ENCODE data around the gene RHD.
A peak's percentile ranks its signal among the peaks of the same experiment; 100 is the strongest.
"Not testable (repeated sequence)": the region's sequence is repeated elsewhere in the genome, so short reads cannot be mapped to it uniquely, and the experiment has no call there.

The RHD gene

DNA sequence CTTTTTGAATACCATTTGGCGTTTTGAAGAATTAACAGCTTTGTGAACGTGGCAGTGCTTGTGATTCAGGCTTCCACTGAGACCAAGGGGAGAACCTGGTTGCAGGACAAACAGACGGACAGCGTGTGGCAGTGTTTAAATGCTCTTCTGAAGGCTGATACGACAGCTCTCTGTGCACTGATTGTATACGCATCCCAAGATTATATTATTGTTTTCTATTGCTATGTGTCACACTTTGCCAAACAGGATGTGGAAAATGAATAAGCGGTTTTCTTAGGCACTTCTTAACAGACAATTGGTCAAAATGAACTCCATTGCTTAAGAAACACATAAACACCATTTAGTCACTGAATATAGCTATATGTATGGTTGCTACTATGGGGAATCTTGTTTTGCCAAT lies 12.5 kb upstream of the RHD start:
- DNase-seq, result not testable (repeated sequence)

DNA sequence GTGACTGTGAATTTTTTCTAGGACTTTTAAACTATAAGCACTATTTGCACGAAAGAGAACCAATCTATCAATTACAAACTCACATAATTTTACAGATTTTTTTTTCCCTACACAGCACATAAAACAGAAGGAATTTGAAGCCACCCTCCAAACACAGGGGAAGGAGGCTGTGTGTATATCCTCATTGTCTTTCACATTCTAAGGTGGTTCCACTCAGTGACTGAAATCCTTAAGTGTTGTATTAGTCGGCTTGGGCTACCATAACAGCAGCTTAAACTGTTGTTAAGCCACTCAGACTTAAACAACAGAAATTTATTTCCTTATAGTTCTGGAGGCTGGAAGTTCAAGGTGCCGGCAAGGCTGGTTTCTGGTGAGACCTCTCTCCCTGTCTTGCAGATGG lies 12.0 kb upstream of the RHD start:
- DNase-seq, result not testable (repeated sequence)

DNA sequence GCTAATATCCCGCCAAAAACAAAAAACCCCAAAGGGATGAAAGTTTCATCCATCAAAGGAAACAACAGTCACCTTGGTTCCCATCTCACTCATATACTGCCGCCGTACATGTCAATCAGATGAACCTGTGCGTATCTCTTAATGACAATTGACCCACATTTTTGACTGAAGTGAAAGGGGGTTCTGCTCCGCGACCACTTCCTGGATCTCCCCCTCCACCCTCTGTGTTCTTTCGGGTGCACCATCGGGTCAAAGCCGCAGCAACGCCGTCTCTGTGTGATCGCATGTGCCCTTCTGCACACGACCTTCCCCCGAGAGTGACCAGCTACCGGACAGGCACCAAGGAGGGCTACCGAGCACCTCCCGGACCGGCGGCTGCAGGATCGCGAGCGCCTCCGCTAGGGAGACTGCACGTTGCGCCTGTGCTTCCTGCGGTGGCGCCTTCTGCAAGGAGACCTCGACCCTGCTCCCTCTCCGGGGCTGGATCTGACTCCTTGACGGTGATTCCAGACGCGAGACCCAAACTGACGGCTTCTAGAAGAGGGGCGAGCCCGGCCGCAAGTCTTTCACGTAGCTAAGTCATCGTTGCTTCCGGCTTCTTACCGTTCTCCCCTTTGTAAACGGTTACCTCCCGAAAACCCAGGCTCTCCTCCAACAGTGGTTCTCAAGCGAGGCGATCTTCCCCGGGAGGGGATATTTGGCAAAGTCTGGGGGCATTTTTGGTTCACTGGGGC lies 5.6 kb upstream of the RHD start:
- not testable (repeated sequence) for DNase-seq

DNA sequence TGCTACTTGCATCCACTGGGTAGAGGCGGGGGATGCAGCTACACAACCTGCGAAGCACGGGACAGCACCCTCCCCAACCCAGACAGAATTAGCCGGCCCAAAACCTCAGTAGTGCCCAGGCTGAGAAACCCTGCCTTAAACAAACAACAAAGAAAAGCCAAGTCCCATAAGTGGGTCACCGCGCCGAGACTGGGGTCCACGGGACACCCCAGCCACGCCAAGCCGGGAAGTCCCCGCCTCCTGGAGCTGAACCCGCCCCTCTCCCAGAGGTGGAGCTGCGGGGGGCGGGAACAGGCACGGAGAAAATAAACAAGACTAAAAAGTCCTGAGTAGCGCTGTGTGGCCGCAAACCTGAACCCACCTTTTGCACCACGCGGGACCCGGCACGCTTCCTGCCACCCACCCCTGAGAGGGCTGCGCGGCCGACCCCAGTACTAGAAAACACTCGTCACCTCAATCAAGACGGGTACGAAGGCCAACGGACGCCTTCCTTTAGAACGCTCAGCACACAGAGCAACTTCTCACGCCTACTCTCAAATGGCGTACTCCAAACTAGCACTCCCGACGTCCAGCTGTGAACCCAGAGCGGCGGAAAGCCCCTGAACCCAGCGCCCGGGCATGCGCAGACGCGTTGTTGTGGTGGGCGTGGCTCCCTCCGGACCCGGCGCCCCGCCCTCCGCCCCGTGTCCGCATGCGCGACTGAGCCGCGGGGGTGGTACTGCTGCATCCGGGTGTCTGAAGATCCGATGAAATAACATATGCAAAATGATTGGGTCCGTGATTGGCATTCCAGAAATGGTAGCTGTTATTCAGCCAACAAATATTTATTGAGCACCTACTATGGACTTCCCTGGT lies 4.8 kb upstream of the RHD start:
- DNase-seq, result peak; percentile 71 to 90

DNA sequence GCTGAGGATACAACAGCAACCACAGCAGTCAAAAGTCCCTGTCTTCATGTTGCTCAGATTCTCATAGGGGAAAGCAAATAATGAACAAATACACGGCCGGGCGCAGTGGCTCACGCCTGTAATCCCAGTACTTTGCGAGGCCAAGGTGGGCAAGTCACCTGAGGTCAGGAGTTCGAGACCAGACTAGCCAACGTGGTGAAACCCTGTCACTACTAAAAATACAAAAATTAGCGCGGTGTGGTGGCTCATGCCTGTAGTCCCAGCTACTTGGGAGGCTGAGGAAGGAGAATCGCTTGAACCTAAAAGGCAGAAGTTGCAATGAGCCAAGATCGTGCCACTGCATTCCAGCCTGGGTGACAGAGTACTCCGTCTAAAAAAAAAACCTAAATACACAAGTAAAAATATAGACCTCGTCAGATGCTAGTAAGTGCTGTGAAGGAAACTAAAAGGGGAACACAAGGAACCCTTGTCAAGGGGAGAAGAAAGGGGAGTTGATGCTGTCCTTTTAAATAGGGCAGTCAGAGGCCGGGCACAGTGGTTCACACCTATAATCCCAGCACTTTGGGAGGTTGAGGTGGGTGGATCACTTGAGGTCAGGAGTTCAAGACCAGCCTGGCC lies 4.1 kb upstream of the RHD start:
- DNase-seq, result not testable (repeated sequence)

DNA sequence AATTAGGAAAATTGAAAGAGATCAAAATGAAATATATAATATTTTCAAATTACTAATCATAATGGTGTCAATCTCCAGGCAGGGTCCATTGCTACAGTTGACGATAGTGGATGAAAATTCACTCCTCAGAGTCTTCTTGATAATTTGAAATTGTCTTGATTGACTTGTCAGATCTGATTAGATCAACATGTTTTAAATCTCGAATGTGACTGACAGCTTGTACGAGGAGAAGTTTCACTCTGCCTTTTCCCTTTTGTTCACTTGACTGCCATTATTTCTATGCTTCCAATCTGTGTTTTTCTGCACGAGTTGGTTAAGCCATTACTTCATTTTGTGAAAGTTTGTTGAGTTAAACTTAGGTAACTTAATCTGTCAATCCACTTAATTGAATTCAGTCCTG lies 3.3 kb downstream of the RHD start:
- DNase-seq, result not testable (repeated sequence)

DNA sequence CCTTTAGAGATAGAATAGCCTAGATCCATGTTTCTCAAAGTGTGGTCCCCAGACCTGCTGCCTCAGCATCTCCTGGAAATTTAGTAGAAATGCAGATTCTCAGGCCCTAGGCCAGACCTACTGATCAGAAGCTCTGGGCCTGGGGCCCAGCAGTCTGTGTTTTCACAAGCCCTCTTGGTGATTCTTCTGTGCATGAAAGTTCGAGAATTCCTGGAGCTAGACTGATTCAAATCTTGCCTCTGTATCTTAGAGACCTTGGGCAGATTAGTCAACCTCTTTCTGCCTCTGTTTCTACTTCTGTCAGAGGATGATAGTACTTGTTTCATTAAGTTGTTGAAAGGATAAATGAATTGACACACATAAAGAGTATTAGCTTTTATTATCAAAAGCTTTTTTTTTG lies 5.0 kb downstream of the RHD start:
- DNase-seq, result not testable (repeated sequence)

DNA sequence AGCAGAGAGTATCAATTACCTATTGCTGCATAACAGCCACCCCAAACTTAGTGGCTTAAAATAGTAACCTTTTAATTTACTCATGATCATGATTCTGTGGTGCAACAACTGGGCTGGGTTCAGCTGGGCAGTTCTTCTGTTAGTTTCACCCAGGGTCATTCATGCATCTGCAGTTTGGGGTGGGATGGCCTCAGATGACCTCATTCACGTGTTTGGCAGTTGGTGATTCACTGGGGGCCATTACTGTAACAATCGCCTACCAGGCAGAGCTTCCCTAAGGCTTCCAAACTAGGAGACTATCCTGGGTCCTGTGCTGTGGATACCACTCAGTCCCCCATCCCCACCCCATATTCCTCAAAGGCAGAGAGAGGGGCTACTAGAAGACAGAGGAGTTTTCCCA lies 6.0 kb downstream of the RHD start:
- DNase-seq, result not testable (repeated sequence)

DNA sequence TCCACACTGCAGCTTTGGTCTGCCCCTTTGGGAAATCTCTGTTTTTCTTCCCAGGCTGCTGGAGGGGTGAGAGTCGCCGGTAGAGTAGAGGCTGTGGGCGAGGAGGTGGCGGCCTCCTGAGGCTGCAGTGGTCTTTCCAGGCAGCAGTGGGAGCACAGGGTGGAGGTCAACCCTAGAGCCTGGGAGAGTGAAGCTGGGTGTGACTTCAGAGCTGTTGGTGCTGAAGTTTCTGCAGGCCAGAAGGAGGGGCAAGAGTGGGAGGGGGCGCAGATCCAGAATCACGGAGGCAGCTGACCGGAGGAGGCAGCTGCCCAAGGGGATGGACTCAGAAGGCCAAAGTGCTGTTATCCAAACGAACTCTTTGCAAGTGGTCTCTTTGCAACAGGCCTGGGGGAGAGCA lies 6.5 kb downstream of the RHD start:
- not testable (repeated sequence) for DNase-seq

DNA sequence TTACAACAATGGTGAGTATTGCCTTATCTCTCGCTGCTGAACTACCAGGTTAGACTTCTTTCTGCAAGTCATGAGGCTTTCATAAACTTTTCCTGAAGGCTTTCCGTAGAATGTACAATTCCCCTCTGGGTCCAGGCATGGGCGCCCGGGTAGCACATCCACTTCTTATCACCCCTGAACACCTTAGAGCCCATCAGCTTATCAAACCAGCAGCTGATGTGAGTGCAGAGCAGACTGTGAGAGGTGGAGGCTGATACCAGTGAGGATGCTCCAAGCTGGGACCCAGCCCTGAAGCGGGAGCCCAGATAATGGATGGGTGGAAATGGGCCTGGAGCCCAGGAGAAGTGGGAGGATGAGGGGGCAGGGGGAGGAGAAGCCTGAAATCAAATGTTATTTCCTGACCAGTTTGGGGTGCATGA lies 7.4 kb downstream of the RHD start:
- DNase-seq, result not testable (repeated sequence)

DNA sequence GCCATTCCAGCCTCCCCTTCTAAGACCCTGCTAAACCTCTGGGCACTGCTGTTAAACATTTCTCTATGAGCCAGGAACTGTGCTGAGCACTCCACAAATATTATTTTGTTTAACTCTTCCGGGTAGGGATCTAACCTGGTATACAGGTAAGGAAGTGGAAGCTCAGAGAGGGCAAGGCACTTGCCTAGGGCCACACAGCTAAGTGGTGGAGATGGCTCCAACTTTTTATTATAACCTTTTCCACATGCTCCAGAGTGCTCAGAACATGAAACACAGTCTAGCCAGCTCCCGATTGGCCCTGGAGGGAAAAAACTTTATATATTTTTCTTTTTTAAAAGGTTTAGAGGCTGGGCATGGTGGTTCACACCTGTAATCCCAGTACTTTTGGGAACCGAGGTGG lies 13.6 kb downstream of the RHD start:
- DNase-seq, result not testable (repeated sequence)

DNA sequence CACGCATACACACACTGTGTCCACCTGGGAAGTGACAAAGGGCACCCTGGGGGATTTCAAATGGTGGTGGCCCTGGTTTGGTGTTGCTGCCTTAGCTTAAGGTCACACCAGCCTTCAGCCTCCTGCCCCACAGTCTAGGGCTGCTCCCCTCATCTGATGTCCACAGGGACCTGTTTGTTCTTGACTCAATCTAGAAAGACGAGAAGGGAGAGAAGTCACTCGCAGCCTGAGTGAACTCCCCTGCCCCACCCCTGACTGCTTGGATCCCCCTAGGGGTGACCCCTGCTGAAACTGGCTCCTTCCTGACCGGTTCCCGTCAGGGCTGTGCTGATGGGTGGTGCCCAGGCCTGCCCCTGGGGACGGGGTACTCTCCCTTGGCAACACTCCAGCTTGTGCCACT lies 14.9 kb downstream of the RHD start:
- DNase-seq, result not testable (repeated sequence)

DNA sequence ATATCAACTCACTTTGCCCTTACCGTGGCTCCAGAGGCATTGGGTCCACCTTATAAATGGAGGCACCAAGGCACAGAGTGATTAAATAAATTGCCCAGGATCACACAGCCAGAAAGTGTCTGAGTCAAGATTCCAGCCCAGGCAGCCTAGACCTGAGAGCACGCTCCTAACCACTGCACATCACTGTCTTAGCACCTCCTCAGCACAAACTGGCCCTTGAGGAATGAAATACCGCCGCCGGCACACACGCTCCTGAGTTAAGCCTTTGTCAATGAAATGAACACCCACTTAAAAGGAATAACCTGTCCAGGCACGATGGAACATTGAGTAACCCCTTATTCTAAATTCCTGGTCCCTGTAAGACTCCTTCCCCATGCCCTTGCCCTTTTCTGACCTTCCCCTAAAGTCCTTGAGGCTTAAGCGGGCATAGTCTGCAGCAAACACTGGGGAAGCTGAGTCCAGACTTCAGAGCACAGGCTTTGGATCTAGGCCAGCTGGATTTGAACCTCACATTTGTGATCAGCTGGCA lies 16.3 kb downstream of the RHD start:
- not testable (repeated sequence) for DNase-seq

DNA sequence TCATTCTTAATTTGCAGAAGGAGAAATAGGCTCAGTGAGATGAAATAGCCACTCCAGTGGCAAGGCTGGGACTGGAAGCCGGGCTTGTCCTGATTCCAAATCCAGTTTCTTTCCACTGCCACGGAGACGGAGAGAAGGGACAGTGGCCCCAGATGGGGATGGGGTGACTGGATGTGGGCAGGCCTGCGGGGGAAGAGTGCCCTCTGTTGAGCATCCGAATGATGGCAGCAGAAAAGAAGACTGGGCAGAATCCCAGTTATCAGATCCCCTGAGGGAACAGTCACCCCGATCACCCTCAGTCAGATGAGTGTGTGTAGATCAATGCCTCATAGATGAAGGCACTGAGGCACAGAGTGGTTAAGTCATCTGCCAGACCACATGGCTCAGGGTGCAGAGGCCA lies 17.7 kb downstream of the RHD start:
- DNase-seq, result not testable (repeated sequence)

DNA sequence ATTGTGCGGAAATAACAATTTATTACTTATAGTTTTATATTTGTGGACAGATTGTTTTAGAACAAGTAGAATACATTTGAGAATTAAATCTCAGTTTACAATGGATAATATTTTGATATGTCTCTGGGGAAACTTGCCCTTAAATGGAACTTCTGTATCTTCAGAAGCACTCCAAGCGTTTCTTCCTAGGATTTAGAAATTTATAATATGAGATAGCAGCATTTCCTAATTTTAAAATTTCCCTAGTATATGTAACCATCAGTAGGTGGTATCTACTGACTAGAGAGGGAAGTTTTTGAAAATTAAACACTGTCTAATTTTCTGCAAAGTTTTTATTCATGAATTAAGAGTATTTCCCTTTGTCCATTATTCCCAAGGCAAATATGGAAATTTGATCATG lies 21.1 kb downstream of the RHD start:
- DNase-seq, result not testable (repeated sequence)

DNA sequence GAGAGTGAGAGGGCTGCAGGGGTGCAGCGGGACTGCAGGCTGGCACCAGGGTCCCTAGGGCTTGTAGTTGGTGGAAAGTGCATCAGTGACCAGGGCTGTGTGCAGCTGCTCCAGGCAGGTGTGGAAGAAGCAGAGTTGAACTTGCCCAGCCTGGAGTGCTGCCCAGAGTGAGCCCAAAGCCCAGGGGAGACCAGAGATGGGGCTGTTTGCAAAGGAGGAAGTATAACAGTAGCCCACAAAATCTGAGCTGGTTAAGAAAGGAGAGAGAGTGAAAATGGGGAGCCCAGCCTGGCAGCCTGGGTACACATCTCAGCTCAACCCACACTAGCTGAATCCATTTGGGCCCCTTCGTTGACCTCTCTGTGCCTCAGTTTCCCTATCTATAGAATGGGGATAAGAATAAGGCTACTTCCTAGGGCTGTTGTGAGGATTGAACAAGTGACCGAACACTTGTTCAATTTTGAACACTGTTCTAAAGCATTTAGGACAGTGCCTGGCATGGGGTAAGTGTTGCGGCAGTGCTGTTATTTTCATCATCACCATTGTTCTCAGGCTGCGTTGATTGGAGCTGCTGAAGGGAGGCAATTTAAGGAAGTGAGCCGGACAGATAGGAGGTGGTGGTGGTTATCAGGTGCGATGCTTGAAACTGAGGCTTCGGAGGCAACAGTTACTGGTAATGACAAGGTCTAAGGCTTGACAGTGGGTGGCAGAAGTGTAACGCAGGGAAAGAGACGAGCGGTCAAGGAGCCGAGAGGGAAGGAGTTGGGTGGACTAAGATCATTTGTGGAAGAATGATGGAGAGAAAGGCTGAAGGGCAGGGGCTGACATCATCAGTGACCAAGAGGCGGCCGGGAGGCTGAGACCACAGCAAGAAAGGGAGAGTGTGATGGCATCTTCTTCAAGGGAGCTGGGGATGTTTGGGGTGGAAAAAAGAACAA lies 22.8 kb downstream of the RHD start:
- DNase-seq, result not testable (repeated sequence)

DNA sequence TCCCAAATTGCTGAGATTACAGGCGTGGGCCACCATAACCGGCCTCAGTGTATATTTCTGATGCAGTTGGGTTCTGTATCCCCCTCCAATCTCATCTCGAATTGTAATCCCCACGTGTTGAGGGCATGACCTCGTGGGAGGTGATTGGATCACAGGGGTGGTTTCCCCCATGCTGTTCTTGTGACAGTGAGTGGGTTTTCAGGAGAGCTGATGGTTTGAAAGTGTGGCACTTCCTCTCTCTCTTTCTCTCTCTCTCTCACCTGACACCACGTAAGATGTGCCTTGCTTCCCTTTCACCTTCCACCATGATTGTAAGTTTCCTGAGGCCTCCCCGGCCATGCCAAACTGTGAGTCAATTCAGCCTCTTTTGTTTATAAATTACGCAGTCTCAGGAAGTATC lies 24.2 kb downstream of the RHD start:
- DNase-seq, result not testable (repeated sequence)

DNA sequence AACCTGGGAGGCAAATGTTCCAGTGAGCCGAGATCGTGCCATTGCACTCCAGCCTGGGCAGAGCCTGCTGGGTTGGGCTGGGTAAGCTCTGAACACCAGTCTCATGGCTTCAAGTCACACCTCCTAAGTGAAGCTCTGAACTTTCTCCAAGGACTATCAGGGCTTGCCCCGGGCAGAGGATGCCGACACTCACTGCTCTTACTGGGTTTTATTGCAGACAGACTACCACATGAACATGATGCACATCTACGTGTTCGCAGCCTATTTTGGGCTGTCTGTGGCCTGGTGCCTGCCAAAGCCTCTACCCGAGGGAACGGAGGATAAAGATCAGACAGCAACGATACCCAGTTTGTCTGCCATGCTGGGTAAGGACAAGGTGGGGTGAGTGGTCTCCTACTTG lies 28.4 kb downstream of the RHD start:
- DNase-seq, result not testable (repeated sequence)

DNA sequence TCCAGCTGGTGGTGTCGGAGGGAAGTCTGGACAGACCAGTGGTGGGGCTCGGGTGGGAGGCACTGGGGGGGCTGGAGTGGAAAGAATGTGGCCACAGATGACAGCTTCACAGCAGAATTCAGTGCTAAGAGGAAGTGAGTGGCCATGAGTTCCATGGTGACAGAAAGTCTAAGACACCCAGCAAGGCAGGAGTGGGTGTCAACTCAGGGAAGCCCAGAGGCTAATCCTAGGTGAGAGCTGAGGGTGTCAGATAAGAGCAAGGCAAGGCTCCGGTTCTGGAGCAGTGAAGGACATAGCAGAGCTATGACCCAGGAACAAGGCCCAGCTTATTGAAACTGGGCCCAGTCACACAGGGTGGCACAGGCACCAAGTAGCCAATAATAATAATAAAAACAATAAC lies 30.0 kb downstream of the RHD start:
- DNase-seq, result not testable (repeated sequence)

DNA sequence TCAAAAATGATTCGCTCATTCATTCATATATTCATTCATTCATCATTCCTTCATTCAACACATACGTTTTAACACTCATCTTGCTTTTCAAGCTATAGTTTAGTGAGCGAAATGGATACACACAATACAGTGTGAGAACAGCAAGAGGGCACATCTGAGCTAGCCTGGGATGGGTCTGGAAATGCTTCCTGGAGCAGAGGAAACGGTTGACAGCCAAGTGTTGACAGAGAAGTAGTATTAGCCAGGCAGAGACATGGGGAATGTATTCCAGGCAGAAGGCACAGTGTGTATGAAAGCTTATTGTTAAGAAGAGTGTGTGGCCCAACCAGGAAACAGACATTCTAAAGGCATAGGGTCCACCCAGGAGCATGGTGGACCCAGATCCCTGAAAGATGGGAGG lies 32.6 kb downstream of the RHD start:
- not testable (repeated sequence) for DNase-seq

DNA sequence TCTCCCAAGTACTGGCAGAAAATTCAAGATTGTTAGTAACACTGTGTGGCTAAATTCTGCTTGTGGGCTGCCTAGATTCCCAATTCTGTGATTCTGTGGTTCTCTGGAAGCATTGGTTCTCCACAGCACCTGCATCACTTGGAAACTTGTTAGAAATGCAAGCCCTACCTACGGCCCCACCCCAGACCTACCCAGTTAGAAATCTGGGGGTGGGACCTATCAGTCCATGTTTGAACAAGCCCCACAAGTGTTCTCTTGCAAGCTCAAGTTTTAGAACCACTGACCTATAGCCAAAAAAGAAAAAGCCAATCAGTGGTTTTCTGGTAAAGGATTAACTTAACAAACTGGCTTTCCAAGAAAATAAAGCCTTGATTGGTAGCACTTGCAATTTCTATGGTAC lies 35.9 kb downstream of the RHD start:
- DNase-seq, result not testable (repeated sequence)

DNA sequence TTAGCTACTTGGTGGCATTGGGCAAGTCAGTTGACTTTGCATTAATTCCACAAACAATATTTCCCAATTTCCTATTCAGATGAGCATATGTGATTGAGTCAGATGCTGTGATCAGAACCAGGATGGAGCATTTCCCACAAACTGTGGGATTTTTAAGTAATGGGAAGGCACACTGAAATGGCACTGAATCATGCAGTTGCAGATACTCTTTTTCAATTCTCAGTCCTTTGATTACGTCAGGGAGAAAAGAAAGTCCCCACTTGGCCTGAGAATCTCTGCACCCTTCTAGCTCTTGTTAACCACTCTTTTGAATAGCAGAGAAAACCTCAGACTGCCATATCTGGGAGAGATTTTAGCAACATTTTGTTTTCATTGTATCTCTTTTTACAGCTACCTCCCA lies 36.8 kb downstream of the RHD start:
- DNase-seq, result not testable (repeated sequence)

Measured in activated CD4-positive, alpha-beta T cell treated with anti-CD3 and anti-CD28 coated beads for 4 hours (primary cell).